Liver (tissue), 2 donors: ENCODE results near the gene NCBP1.

Experiments used
- RAD21 ChIP-seq, 2 donors: IDR thresholded peaks; 2 replicates each; pipeline ENCODE4 v1.6.1; 2016; ENCODE audit warnings: antibody characterized with exemption in 2 of 2, mild to moderate bottlenecking in 2 of 2
- RXRA ChIP-seq, 2 donors: IDR thresholded peaks; 2 replicates each; pipeline ENCODE4 v1.6.1; 2017 to 2018; ENCODE audit warnings: antibody characterized with exemption in 2 of 2, mild to moderate bottlenecking in 1 of 2
- donor health status: healthy.

GRCh38 chr9:97697837-97698236 lies 64.2 kb downstream of the NCBP1 start:
- TF ChIP-seq RXRA (IDR thresholded peaks at IDR 0.05) (no peak), RAD21 (IDR thresholded peaks at IDR 0.05) (no peak)
